Effector CD4-positive, alpha-beta T cell (primary cell): ENCODE data around the gene DRD4.

Experiments used
- DNase-seq: peaks from one replicate; pipeline ENCODE4 v3.0.0-alpha.2; 2020

DRD4 gene

DNA sequence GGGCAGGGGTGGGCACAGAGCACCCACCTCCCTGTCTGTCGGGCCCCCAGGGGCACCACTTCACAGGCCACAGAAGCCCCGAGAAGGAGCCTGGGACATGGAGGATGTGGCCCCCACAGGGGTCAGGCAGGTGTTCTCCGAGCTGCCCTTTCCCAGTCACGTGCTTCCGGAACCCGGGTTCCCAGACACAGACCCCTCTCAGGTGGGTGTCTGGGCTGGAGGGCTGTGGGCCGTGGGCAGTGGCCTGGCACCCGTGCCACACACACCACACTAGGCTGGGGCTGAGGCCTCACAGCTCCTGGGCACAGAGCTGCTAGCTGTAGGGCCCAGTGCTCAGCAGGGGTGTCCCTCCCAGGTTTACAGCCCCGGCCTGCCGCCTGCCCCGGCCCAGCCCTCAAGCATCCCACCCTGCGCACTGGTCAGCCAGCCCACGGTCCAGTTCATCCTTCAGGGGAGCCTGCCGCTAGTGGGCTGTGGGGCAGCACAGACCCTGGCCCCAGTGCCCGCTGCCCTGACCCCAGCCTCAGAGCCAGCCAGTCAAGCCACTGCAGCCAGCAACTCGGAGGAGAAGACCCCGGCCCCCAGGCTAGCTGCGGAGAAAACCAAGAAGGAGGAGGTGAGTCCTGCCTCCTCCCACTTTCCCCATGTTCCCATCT lies 26.8 kb upstream of the DRD4 start:
- DNase-seq: no peak

DNA sequence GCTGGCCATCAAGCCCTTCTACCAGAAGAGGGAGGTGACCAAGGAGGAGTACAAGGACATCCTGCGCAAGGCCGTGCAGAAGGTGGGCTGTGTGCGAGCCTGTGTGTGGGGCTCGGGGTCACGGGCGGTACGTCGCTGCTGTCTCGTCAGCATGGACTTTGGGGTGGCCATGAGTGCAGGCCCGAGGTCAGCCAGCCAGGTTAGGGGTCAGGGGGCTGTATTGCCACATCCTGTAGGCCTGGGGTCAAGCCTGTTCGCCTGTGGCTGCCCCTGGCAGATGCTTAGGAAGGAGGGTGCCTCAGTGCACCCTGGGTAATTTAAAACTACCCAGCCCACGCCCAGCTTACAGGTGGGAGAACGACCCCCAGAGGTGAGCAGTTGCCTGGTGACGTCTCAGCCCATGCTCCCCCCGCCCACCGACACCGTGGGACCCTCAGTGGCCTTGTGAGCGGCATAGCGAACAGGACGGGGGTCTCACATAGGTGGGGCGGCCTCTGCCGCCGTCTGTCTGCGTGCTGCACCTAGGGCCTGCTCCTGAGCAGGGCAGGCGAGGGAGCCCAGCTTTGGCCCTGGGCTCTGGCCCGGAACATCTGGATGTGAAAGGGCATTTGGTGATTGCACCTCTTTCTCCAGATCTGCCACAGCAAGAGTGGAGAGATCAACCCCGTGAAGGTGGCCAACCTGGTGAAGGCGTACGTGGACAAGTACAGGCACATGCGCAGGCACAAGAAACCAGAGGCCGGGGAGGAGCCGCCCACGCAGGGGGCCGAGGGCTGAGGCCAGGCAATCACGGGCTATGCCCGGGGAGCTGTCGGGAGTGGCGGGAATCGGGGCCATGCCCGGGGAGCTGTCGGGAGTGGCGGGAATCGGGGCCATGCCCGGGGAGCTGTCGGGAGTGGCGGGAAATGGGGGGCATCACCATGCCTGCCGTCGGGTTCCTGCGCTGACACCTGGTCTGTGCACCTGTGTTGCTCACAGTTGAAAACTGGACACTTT lies 25.8 kb upstream of the DRD4 start:
- DNase-seq: no peak

DNA sequence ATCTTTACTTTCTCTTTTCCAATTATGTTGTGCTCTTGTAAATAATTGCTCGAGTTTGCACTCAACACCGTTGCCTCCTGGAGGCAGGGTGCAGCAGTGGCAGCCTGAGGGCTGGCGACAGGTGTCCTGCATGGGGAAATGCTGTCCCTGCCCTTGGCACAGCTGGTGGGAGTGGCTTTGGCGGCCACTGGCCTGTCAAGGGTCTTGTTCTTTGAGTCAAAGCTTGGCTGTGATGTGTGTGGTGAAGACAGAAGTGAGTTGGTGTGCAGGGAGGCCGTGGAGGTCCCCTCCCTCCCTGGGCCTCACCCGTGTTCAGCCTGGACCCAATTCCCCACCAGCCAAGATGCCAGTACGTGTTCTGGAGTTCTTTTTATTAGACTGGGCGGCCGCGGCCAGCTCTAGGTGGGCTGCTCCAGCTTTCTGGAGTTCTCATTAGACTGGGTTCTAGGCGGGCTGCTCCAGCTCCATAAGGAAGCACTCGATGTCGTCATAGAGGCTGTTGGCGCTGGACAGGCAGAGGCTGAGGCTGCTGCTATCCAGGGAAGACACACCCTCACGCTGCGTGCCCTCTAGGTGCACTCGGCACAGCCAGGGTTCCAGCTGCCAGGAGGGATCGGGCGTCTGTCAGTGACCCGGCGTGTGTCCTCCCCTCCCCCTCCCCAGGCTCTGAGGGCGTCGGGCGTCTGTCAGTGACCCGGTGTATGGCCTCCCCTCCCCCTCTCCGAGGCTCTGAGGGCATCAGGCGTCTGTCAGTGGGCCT lies 24.7 kb upstream of the DRD4 start:
- DNase-seq: no peak

DNA sequence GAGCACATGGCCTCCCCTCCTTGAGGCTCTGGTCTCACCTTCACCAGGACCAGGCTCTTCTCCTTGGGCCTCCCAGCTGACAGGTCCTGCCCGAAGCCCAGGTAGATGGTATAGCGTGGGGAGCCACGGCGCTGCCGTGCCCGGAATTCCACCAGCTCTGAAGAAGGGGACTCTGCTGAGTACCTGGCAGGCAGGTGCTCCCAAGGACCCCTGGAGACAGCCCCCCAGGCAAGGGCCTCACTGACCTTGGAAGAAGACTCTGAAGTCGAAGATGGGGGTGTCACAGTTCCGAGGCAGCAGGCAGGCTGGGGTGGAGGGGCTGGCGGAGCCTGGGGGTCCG lies 24.1 kb upstream of the DRD4 start:
- DNase-seq: no peak

DNA sequence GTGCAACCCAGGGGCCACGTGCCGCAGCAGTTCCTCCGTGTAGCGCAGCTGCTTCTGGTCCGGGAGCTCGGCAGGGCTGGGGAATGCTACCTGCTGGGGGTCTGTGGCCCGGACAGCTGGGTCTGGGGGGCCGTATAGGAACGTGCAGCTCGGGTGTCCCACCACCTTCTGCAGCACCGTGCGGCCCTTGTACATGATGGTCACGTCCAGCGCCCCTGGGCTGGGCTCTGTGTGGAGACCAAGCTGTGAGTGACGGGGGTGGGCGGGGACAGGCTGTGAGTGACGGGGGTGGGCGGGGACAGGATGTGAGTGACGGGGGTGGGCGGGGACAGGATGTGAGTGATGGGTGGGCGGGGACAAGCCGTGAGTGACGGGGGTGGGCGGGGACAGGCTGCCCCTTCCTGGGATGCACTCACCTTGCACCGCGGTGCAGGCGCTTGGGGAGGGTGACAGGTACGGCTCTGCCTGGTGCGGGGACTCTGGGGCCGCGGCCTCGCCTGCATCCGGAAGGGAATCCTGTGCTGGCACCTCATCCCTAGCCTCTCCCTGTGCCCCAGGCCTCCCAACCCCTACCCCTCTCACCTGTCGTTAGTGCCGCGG lies 23.6 kb upstream of the DRD4 start:
- peak; percentile 85 for DNase-seq

DNA sequence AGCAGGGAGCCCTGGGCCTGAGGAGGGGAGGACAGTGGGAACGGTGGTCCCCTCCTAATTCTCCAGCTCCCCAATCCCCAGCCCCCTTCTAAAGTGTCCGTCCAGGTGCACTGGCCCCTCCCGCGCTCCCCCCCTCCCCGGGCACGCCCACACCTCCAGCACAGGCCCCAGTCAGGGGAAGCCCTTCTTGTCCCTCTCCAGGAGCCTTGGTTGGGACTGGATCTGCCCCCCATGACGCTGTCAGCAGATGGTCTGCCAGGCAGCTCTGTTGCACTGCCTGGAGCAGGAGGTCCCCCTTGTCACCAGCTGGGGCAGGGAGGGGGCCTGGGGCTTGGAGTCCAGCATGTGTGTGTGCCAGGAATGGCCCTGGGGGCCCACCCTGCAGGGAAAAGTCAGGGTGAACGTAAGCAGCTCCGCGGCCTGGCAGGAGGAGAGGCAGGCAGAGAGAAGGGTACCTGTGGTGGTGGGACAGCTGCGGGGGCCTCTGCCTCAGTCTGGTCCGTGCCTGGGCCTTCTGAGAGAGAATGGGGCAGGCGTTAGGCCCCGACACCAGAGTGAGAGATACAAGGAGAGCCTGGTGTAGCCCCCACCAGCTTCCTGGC lies 22.9 kb upstream of the DRD4 start:
- DNase-seq: no peak

DNA sequence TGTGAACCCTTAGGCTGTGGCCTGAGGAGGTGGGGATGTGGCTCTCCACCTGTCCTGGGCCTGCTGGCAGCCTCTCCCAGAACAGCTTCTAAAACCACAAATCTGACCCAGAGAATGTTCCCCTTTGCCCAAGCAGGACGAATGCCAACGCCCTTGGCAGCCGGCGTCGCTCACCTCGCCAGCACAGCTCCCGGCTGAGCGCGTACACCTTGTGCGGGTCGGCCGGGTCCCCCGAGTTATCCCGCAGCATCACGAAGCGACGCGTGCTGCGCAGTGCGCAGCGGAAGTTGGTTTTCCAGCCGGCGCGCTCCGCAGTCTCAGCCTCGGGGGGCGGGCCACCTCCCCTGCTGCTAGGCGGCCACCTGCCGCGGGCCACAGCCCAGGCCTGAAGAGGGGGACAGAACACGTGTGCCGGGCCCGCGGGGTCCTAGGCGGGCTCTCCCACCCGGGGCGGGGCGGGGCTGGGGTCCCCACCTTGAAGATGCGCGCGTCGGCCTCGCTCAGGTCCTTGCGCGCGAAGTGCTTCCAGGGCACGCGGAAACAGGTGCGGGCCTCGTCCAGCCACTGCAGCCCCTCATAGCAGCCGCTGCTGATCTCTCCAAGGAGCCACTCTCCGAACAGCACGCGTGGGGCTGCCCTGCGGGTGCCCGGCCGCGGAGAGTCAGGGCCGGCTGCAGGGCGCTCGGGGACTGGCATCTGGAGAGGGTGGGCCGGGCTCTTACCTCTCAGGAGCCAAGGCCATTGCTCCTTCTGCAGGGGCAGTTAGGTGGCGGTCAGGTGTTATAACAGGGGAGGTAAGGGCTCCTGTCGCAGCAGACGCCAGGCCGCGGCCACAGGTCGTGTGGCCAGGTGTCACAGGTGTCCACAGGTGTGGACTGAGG lies 22.2 kb upstream of the DRD4 start:
- no peak for DNase-seq

DNA sequence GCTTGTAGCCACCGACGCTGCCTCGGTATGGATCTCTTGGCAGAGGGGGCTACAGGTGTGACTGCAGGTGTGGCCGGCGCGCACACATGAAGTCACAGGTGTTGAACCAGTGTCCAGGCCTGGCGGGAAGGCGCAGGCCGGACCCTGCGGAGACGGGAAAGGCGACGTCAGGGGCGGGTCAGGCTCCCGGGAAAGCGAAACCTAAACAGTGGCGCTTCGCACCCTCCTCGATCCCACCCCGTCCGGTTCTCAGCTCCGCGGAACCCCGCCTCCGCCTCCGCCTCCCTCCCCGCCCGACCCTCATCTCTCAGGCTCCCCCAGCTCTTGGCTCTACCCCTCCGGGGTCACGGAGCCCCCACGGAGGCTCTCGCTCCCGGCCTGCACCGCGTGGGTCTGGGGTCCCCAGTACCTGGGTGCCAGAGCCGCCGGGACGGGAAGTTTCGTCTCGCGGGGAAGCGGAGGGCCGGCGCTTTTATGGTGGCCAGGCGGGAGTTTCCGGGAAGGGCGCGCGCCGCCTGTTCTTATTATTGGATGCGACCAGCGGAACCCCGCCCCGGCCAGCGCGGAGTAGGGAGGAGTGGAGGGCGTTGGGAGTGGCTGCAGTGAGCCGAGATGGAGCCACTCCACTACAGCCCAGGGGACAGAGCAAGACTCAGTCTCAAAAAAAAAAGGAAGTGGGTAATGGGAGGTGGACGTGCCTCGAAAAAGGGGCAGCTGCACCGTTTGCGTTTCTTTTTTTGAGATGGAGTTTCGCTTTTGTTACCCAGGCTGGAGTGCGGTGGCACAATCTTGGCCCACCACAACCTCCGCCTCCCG lies 21.4 kb upstream of the DRD4 start, which contains the start of gene IRF7:
Gene IRF7, minus strand, starts transcription at position 447 of the 816 bp plus-strand sequence. CDS start 586 bp downstream, outside the sequence.
- peak; percentile 86 for DNase-seq

DNA sequence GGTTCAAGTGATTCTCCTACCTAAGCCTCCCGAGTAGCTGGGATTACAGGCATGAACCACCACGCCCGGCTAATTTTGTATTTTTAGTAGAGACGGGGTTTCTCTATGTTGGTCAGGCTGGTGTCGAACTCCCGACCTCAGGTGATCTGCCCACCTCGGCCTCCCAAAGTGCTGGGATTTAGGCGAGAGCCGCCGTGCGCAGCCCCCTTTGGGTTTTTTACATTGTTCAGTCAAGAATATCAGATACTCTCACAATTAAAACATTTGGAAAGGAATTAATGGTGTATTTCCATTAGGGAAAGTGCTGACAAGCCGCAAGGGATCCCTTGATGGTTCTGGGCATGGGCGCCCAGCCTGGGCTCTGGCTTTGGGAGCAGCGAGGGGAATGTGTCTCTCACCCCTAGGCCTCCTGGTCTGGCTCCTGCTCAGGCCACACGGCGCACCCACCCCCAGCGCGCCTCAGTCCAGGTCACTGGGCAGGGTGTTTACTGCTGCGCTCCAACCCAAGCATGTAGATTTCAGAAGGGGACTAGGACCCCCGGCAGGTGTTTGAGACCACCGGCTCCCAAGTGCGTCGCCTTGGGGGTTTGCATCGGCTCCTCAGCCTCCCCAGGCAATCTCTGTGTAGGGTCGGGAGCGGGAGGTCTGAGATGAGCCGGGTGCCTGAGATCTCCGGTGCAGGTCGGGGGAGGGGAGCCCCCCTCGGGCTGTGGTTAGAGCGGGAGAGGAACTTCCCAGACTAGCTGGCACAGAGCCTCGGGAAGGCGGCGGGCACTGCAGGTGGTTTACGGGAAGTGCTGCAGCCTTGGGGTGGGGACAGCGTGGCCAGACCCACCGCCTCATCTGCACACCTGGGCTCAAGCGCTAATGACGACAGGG lies 20.5 kb upstream of the DRD4 start:
- no peak for DNase-seq

DNA sequence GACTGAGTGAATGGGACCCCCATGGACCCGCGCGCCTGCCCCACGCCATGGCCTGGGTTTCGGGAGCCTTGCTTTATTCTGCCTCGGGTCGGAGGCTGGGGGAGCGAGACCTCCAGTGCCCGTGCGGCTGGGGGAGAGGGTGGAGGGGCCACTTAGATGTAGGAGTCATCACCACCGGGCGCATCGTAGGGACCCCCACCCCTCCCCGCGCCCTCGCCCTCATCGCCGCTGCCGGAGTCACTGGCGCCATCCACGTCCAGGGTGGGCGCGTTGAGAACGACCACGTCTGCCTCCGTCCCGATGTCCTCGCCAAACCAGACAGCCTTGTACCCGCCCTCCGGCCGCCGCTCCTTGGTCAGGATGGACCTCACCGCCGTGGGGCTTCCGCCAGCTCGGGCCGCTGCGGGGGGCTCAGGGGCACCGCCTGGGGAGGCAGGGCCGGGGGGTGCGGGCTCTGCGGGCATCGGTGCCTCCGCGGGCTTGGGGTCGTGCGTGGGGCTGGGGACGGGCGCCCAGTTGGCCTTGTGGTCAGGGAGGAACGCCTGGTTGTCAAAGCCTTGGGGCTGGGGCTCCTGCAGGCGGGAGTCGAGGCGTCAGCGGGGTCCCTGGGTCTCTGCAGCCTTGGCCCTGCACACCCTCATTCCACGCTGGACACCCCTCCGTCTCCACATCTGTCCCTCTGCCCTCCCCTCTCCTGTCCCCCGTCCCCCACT lies 19.7 kb upstream of the DRD4 start:
- DNase-seq: no peak

DNA sequence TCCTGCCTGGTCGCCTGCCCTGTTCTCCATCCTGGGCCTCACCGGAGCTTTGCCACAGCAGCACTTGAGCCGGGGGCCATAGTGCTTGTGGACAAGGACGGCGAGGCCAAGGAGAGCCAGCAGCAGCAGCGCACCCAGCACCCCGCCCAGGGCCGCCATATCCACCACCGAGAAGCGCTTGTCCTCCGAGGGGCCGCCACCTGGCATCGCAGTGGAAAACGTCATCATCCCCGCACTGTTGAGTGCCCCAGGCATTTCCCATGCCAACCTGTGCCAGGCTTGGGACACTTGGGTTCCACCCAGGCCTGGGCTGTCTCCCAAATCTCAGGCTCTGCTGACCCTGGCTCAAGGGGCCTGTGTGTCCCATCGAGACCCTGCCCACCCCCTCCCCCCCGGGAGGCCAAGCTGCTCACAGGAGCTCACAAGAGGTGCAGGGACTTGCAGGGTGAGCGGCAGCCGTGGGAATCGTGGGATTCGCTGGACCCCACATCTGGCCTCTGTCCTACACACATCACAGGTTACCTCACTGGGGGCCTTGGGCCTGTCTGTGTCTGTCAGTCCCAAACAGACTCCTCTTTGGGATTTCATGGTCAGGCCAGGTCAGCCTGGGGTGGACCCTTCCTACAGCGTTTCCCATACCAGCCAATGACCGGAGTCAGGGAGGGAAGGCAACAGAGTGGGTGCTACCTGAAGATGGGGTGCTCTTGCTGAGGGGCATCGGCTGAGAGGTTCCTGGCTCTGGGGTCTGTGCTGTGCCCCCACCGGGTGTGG lies 19.0 kb upstream of the DRD4 start:
- DNase-seq: no peak

DNA sequence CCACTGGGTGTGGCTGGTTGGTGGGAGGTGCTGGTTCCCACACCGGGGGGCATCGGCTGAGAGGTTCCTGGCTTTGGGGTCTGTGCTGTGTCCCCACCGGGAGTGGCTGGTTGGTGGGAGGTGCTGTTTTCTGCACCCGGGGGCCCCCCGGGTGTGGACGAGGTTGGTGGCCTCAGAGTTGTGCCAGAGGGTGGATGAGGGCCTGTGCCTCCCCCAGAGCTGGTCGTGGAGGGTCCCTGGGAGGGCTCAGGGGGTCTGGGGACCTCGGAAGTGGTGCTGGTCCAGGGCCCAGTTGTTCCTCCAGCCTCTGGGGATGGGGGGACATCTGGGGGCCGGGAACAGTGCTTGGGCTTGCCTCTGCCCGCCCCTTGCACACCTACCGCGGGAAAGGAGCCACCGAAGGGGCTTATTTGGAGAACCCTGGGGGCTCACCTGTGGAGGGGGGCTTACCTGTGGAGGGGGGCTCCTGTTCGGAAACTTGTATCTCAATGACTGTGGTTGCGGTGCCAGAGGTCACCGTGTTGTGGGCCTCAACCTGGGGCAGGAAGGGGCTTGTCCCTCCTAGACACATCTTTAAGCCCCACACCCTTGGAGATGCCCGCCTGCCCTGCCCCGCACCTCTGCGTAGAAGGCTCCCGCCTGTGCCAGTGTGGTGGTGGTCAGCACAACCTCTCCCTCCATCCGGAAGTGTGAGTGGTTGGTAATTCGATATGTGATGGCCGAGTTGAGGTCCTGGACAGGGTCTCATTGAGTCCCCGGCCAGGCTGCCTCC lies 18.0 kb upstream of the DRD4 start:
- no peak for DNase-seq

DNA sequence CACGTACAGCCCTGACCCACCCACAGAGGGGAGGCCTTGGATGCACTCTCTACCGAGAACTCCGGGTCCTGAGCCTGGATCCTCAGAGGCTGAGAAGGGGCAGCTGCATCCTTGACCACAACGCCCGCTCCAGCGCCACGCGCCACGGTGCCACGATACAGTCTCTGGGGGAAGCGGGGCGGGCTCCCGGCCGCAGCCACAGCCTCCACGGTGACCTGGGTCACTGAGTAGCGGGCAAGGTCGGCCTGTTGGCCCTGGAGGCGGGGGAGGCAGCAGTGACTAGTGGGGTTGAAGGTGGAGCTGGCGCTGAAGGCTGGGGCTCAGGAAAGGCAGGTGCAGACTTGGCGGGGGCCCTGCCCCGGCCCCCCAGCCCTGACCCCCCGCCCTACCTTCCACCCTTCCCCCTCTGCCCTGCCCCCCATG lies 17.4 kb upstream of the DRD4 start:
- DNase-seq: no peak

DNA sequence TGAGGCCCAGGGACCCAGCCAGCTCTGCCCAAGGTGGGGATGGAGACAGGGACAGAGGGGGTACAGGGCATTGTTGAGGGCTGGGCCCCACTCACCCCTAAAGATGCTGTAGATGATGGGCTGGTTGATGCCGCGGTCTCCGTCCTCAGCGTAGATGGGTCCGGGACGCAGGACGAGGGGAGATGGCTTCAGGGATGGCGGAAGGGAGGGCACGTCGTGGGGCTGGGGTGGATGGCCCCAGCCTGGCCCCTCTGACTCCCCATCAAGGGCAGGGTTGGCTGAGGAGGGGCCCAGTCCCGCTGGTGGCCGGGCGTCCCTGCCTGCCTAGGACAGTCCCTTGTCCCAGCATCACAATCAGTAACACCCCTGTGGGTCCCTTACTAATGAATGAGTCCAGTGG lies 16.9 kb upstream of the DRD4 start:
- DNase-seq: no peak

DNA sequence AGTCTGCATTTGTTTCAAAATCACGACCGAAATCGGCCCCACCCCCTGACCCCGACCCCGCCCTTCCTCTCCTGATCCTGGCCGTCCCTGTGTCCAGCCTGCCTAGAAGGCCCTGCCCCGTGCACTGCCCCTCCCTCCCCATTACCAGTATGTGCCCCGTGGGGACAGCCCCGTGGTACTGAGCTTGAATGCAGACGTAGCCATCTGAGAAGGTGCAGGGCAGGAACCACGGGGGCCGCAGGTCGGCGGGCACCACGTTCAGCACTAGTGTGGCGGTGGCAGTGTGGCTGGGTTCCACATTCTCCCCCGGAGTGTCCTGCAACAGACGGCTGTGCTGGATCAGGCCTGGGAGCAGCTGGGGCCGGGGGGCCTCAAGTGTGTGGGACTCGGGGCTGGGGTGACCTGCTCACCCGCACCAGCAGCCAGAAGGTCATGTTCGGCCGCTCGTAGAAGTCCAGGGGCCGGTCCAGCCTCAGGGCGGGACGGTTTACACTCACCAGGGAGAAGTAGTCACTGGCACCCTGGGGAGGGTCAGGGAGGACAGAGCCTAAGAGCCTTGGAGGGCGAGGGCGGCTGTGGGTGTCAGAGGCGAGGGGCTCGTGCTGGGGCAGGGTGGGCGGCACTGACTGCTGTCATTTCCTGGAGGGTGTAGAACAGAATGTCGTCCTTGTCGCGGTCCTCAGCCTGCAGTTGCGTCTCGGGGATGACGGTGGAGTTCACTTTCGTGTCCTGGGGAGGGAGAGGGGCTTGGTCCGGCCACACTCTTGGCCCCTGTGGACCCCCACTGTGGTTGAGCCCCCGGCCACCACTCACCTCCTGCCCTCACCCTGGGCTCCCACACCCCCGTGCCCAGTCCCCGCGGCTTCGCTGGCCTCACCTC lies 15.9 kb upstream of the DRD4 start:
- no peak for DNase-seq

DNA sequence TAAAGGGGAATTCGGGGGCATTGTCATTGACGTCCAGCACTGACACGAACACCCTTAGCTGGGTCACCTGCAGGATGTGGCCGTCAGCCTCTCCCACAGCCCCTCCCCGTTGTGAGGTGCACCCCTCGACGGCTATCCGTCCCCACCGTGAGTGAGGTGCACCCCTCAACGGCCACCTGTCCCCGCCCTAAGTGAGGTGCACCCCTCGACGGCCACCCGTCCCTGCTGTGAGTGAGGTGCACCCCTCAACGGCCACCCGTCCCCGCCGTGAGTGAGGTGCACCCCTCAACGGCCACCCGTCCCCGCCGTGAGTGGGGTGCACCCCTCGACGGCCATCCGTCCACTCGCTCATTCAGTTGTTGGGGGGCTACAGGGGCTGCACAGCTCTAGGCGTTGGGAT lies 15.2 kb upstream of the DRD4 start:
- DNase-seq: no peak
